OCI-LY7 (cell line): Measurements from ENCODE around the gene TIMMDC1.

Experiments used
- CTCF ChIP-seq: fragments of 200-600 bp; sonication (generic); conservative IDR thresholded peaks from 2 replicates; pipeline ENCODE4 v1.5.1; 2014; ENCODE audit warnings: mild to moderate bottlenecking, antibody characterized with exemption, low read length, moderate library complexity, mixed read lengths
- EZH2phosphoT487 ChIP-seq: fragments of 200-600 bp; sonication (generic); IDR thresholded peaks from 2 replicates; pipeline ENCODE4 v1.6.1; 2018; ENCODE audit warnings: low read depth, borderline replicate concordance, mild to moderate bottlenecking, mixed run types, antibody characterized with exemption, low read length, moderate library complexity, mixed read lengths

GRCh38 chr3:119510690-119511089, 12.3 kb downstream of the TIMMDC1 start:
- TF ChIP-seq CTCF (no peak), EZH2phosphoT487 (no peak)
